ENCODE measurements around the gene RALBP1.

Gene RALBP1

DNA sequence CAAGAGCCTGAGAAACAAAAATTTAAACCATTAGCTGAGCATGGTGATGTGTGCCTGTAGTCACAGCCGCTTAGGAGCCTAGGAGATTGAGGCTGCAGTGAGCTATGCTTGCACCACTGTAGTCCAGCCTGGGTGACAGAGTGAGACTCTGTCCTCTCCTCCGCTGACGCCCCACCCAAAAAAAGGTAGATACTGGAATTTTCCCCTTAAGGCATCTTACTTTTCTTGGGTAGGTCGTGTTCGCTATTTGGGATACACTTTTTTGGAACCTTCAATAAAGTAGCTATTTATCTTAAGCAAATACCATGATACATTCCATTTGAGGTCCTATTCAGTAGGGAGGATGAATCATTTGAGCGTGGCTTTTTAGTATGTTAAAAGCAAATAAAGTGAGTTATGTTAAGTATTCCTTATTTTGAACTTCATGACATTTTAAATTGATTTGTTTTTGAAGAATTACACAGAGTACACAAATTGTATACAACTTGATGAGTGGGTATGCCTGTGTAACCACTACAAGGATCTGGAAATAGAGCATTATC lies 38.7 kb downstream of the RALBP1 start:
- no peak for DNase-seq

DNA sequence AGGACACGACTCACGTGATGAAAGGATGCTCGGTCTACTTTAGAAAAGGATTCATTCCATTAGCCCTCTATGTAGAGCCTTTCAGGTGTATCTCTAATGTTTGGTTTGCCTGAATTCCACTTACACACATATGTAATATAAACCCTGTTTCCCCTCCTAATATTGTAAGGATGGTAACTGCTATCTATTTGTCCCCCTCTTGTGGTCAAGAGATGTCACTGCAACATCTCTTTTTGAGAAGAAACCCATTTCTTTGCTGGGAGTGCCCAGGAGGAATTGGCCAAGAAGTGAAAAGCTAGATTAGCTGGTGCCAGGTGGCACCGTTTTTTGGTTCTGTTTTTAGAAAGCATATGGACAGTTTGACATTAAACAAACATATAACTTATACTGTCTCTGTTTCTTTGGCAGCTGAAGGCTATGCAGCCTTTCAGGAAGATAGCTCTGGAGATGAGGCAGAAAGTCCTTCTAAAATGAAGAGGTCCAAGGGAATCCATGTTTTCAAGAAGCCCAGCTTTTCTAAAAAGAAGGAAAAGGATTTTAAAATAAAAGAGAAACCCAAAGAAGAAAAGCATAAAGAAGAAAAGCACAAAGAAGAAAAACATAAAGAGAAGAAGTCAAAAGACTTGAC lies 41.2 kb downstream of the RALBP1 start:
- DNase-seq = no peak

DNA sequence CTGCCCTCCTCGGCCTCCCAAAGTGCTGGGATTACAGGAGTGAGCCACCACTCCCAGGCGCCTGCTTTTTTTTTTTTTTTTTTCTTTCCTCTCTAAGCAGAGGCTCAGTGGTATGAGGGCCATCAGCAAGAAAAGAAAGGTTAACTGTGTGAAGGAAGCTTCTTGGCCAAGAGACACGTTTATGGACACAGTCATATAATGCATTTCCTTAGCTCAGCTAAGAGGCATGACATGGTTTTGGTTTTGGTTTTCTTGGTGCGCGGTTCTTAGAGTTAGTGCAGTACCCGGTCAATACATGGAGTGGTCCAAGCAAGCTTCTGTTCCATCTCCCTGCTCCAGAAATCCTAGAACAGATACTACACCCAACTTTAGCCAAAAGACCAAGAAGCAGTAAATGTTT lies 42.6 kb downstream of the RALBP1 start:
- no peak for DNase-seq

DNA sequence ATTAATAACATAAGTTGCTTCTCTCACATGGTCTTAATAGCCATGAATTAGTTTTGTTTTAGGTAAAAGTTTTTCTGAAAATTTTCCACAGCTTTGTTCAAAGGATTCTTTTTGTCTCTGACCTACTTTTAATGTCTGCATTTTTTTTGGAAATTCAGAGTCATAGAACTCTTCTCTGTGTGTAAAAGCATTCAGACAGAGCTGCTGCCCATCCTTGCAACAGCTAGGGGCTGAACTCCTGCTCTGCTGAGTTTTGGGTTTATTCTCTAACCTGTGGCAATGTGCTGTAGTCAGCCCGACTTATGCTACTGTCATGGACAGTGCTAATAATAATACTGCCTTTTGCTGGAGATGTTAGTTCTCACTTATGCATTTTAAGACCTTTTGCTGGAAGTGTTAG lies 44.1 kb downstream of the RALBP1 start:
- DNase-seq = no peak

DNA sequence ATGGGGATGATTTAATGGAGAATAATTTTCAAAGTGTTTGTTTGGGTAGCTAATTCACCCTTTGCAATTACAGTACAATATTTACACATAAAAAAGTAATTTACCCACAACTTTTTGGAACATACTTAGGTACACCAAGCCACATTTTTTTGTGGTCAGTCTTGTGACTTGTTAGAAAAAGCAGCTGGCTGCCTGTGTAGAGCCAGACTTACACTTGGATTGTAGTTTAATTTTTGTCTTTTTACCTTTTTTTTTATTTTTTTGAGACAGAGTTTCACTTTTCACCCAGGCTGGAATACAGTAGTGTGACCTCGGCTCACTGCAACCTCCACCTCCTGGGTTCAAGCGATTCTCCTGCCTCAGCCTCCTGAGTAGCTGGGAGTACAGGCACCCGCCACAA lies 45.4 kb downstream of the RALBP1 start:
- DNase-seq = no peak

DNA sequence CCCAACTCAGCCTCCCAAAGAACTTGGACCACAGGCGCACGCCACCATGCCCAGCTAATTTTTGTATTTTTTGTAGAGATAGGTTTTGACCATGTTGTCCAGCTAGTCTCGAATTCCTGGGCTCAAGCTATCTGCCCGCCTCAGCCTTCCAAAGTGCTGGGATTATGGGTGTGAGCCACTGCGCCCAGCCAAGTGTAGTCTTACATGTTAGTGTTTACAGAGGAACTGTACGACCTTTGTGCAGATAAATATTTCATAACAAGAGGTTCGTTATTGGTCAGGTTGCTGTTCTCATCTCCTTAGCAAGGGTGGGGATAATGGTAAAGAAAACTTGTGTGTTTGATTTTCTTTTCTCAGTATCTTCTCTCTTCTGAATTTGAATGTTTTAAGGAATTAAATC lies 46.5 kb downstream of the RALBP1 start:
- no peak for DNase-seq

DNA sequence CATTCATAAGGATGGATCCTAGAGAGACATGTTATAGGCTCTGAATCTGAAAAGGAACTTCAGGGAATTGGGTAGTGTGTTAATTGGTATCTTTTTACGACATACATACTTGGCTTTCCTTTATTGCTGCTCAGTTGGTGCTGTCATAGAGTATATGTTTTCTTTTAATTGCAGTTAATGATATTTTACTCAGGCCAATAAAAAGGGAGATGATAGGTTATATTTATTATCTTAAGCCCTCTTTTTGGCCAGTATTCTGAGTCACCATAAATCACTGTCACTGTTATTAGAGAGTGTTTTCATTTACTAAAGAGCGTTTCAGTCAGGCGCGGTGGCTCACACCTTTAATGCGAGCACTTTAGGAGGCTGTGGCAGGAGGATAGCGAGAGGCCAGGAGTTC lies 47.6 kb downstream of the RALBP1 start:
- no peak for DNase-seq

DNA sequence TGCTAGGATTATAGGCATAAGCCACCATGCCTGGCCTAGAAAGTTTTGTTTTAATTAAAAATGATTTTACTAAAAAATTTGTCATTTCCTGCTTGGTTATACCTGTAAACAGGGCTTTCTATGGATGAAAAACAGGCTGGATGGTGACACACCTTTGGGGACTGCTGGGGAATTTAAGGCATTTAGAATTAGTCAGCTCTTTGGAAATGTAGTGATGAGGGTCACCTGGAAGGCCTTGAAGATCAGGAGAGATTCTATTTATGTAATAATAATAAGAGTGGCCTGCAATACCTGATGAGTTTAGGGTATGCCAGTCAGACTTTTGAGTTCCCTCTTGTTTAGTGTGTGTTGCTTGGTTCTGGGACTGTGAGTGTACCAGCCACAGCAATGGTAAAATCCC lies 51.1 kb downstream of the RALBP1 start:
- no peak for DNase-seq

DNA sequence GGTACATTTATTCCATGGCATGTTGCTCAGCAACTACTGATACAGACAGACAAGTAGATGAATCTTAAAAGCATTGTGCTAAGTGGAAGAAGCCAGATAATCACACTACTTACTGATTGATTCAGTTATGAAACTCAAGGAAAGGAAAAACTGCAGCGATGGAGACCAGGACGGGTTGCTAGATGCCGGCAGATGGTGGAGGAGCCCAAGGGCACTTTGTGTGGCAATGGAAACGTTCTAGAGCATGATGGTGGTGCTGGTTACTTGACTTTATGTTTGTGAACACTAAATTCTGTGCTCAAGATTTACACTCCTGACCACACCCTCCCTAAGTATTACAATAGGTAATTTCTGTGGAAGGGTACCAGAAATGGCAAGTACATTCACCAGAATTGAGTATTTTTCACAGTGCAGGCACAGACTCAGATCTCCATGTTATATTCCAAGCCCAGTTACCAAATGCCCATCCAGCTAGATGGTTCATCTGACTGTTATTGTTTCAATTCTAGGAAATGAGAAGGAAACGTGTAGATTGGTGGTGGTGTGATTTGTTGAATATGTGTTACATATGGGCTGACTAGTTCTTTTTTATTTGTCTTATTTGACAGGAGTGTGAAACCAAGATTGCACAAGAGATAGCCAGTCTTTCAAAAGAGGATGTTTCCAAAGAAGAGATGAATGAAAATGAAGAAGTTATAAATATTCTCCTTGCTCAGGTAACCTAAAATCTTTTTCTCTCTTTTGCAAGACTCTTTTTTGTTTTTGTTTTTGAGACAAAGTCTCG lies 55.1 kb downstream of the RALBP1 start:
- no peak for DNase-seq

DNA sequence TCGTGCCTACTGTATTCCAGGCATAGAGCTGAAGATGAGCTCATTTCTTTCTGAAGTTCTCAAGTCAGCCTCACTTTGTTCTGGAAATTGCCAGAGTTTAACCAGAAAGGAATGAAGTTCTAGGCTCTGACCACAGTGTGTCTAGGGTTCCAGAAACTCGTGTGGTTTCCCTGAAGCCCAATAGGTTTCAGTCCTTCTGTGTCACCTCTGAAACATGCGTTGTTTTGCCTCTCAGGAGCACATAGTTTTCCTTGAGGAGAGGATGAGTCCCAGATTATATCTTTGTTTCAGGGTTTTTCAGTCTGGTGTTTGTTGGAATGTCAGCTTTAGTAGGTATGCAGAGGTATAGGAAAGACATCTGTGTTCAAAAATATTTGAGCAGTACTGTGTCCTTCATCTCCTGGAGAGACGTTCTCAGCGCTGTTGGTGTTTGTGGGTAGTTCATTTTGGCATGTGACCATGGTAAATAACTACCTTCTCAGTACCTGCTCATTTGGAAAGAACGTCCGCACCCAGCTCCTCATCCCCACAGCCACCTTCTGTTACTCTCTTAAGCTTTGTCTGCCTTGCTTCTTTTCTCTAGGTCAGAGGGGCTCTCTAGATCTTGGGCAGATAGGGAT lies 56.6 kb downstream of the RALBP1 start:
- no peak for DNase-seq

DNA sequence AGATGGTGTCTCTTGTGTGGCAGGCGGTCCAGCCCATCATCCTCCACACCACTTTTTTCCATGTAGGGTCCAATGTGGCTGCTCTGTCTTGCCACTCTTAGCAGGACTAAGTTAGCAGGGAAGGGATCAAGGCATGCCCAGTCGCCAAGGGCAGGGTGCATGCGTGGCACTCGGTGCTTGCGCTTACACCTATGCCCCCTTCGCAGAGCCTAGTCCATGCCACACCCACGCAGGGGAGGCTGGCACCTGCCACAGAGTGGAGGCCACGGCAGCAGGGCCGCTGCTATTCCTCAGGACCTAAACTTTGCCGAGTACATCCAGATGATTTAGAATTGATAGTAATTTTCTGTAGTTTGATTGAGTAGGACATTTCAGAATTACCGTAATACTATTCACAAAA lies 59.5 kb downstream of the RALBP1 start:
- no peak for DNase-seq

DNA sequence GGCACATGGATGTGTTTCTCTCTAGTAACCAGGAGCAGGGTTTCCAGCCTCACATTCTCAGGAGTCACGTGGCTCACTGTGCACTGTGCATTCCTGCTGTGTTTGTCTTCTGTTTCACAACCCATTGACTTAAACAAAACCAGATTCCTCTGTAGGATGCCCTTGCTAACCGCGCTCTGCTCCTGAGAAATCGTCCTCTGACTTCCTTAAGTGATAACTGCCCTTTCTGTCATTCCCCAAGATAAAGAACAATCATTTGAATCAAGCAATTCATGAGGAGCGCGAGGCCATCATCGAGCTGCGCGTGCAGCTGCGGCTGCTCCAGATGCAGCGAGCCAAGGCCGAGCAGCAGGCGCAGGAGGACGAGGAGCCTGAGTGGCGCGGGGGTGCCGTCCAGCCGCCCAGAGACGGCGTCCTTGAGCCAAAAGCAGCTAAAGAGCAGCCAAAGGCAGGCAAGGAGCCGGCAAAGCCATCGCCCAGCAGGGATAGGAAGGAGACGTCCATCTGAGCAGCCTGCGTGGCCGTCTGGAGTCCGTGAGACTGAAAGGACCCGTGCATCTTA lies 60.2 kb downstream of the RALBP1 start:
- no peak for DNase-seq

DNA sequence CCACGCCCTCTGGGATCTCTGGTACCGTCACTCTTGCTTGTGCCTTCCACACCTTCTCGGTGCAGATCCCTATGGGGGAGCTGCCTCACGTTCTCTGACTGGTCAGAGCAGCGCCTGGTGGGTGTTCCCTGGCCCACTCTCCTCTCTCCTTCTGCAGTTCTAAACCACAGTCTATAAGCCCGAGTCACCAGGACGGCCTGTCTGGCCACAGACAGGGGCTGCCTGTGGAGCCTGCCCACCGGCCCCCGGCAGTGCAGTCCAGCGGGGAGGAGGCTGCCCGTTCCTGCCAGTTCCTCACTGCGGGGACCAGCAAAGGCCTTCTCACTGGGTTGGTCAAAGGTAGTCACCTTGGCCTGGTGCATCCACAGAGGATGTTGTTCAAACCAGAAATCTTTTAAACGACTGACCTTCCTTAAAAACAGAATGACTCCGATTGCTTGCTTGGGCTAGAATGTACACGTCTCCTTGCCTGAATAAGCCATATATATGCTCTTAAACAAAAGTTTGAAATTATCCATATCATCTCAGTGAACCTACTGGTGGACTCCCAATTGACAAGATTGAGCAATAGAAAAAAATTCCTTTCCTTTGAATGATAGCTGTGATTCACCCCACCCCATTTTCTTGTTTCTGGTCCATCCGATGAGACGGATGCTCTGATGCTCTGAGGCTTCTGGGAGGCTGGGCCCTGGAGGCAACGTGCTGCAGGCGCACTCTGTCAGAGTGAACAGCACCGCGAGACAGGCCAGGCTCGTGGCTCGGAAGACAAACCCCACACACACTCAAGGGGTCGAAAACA lies 61.2 kb downstream of the RALBP1 start:
- no peak for DNase-seq

DNA sequence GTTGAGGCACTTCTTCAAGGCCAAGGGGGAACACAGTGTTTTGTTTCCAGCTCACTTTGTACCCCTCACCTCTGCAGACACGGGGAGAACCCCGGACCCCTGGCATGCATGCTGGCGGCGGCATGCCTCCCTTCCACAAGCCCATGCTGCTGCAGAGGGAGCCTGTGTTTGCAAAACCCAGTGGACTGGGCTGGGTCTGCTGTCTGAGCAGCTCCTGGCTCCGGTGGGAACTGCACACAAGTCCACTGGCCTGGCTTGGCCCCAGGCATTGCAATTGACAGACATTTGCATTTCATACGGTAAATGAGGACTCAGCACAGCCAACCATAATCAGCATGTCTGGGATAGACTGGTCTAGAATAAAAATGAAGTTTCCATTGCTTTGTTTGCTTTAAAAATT lies 62.4 kb downstream of the RALBP1 start:
- no peak for DNase-seq

DNA sequence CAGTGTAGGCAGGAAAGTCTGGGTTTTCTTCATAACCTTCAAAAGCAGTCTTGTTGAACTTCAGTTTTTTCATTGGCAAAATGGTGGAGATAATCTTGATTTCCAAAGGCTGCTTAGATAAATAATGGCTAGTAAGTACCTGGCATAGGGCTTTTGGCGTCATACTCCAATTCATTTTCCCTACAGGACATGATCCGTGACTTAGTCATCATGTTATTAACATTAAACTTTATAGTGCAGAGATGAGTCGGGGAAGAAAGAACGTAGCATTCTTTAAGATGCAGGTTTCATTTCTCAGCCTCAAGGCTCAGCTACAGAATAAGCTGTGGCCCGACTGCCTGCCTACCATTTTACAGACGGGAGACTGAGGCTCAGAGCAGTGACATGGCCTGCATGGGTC lies 64.0 kb downstream of the RALBP1 start:
- DNase-seq = no peak

DNA sequence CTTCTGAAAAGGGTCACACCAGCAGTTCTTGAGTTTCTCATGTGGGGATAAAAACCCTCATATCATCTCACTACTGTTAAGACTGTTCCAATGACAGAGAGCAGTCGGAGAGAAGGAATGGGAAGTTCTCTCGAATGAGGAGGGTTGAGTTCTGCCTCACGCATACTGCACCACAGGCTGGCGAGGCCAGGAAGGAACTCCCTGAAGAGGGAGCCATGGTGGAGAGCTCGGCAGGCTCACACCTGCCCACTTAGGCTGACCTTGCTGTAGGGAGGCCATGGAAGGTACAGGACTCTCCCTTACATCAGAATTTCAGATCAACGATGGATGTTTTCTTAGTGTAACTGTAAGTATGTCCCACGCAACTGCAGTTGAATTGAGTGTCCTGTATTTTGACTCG lies 64.6 kb downstream of the RALBP1 start:
- no peak for DNase-seq

DNA sequence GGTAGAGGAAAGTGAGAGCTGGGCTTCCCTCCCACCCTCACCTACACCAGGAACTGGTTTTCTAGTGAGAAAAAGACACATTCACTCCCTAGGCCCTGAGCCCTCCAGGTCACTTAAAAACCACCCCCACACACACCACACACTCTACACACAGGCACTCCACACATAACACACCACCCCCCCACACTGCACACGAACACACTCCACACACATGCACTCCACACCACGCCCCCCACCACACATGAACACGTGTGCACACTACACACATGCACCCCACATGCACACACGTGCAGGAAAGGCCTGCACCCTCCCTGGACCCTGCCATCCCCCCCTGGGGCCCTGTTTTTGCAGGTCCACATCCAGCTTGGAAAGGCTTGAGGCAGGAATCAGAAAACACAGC lies 67.6 kb downstream of the RALBP1 start:
- DNase-seq = no peak

DNA sequence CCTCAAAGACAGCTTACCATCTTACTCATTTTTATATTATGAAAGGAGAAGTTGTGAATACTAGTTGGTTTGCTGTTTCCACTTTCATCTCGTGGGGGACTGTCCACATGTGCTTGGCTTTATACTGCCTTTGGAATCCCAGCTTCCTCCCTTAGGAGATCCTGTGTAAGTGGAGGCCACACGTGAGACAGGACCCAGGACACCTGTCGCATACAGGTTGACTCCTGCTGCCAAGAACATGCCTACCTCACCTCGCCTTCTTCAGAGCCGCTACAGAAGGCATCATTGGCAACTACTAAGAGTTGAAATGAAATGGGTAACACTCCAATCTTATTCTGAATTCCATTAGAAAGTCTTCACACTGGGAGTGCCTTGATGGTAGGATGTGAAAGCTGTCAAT lies 69.7 kb downstream of the RALBP1 start:
- DNase-seq = no peak

DNA sequence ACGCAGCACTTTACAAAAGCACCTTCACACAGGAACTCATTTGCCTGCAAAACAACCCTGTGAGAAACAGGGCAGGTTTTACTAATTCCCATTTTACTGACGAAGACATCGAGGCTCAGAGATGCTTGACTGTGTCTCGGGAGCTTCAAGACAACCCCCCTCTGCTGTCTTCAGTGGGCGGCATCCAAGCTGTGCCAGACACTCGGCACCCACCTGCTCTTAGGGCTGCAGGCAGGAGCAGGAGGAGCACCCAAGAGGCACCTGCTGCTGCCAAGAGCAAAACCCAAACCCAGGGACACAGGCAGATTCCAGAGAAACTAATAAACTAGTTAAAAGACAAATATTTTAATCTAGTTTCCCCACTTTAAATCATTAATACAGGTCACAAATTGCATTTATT lies 71.2 kb downstream of the RALBP1 start:
- no peak for DNase-seq

DNA sequence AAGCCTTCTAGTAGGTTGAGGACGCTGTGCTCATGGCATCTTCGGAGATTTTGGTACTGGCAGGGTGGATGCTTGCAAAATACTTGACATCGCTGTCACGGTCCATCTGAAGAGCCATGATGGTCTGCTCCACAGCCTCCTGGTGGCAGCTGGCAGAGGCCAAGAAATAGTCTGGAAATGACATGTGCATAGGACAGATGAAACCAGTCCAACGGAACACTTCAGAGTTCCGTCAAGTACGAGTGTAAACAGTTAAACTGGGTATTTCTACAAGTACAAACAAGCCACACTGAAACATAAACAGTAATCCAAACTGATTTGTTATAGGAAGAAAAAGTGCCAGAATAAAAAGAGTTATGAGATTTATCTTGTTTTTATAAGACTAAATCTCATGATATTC lies 72.5 kb downstream of the RALBP1 start:
- no peak for DNase-seq

DNA sequence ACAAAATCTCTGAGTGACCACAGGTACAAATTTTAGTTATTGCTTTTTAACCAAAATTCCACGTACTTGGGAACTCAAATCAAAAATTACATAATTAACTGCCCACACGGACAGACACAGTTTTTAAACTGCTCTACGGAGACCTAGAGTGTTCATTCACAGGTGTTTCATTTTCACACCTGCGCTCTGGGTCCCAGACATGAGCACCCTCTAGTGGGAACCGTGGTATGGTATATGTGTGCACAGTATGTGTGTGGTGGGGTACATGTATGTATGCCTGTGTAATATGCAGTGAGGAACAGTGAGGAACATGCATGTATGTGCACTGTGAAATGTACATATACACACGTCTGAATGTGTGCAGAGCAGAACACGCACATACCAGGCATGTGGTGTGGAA lies 74.1 kb downstream of the RALBP1 start:
- no peak for DNase-seq

DNA sequence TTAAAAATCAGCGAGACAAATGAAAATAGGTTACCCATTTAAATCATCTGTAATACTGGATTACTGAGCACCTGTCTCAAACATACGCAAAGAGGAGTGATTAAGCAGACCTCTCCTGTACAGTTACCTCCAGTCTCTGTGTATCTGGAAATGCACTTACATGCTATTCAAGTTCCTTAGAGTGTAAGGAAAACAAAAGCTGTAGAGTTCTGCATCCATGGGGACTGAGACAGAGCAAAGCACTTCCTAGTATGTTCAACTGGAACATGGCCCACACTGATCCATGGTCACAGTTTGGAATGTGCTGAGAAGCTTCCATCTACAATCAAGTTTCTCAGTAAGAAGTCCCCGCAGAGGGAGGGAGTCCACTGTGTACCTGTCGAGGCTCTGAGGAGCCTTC lies 75.1 kb downstream of the RALBP1 start:
- DNase-seq = no peak

DNA sequence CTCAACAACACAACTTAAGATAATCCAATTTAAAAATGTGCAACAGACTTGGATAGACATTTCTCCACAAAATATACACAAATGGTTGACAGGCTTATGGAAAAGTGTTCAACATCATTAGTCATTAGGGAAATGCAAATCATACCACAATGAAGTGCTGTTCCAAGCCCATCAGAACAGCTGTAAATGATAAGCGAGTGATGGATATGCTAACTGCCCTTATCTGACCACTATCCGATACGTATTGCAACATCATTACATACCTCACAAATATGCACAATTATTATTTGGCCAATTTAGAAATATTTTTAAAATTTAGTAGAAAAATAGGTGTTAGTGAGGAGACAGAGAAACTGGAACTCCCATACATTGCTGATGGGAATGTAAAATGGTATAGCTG lies 76.9 kb downstream of the RALBP1 start:
- no peak for DNase-seq
